Middle frontal gyrus (tissue), 1 donor: ENCODE results near the gene GAP43.

Experiments used
- DNase-seq: peaks from one replicate; pipeline ENCODE4 v3.0.0-alpha.2; 2015; ENCODE audit warnings: low spot score; ENCODE audit errors: extremely low spot score

GAP43 gene

GRCh38 chr3:115627180-115628074 lies 4.1 kb downstream of the GAP43 start:
- DNase-seq, result no peak

- DNase-seq, result no peak
Measured at GRCh38 chr3:115628075-115628412, 4.7 kb downstream of the GAP43 start.

- no peak for DNase-seq
Measured at GRCh38 chr3:115630850-115631249, 7.5 kb downstream of the GAP43 start.

- no peak for DNase-seq
Measured at GRCh38 chr3:115632026-115632425, 8.7 kb downstream of the GAP43 start.

- no peak for DNase-seq
Measured at GRCh38 chr3:115633467-115633866, 10.2 kb downstream of the GAP43 start.

- no peak for DNase-seq
Measured at GRCh38 chr3:115634052-115634451, 10.7 kb downstream of the GAP43 start.

- no peak for DNase-seq
Measured at GRCh38 chr3:115635406-115635805, 12.1 kb downstream of the GAP43 start.

GRCh38 chr3:115638241-115638640 lies 14.9 kb downstream of the GAP43 start:
- DNase-seq, result no peak

GRCh38 chr3:115638991-115639390 lies 15.7 kb downstream of the GAP43 start:
- DNase-seq, result no peak

GRCh38 chr3:115644391-115644790 lies 21.1 kb downstream of the GAP43 start:
- no peak for DNase-seq

- no peak for DNase-seq
Measured at GRCh38 chr3:115646027-115646690, 22.8 kb downstream of the GAP43 start.

- no peak for DNase-seq
Measured at GRCh38 chr3:115648559-115648958, 25.2 kb downstream of the GAP43 start.

- no peak for DNase-seq
Measured at GRCh38 chr3:115651087-115651486, 27.8 kb downstream of the GAP43 start.

GRCh38 chr3:115651599-115651998 lies 28.3 kb downstream of the GAP43 start:
- no peak for DNase-seq

GRCh38 chr3:115652738-115653137 lies 29.4 kb downstream of the GAP43 start:
- DNase-seq, result no peak

- no peak for DNase-seq
Measured at GRCh38 chr3:115655761-115656282, 32.5 kb downstream of the GAP43 start.

GRCh38 chr3:115657168-115657567 lies 33.9 kb downstream of the GAP43 start:
- DNase-seq, result no peak

- no peak for DNase-seq
Measured at GRCh38 chr3:115658032-115658336, 34.7 kb downstream of the GAP43 start.

- peak; percentile 35 for DNase-seq
Measured at GRCh38 chr3:115658337-115659181, 35.2 kb downstream of the GAP43 start.

GRCh38 chr3:115659253-115660220 lies 36.2 kb downstream of the GAP43 start:
- DNase-seq, result no peak
